PC-3 (cell line): ENCODE results near the gene ATMIN. TPM values are rescaled to one million over a fixed set of nuclear protein-coding genes. Genes with fewer than 3 reads are reported as not detected.

Experiments
- ATAC-seq: fragments of 200-7000 bp; cut with Tn5 transposase; 2 replicates; pipeline ENCODE4 v1.9.1; 2020; ENCODE audit warnings: mild to moderate bottlenecking, moderate library complexity
- BruUV-seq: library from RNA; stranded (reverse); fragments of 400-500 nt; replicated peaks from 2 replicates; lab custom pipeline; 2021; lab: Mats Ljungman, UMichigan
- CTCF ChIA-PET: fragments of 300-600 bp; sonication (Branson Sonifier 250); formaldehyde crosslinking; loops from one replicate; lab custom pipeline; 2022; ENCODE audit warnings: antibody characterized with exemption; lab: Charles Lee
- POLR2A ChIA-PET: fragments of 300-600 bp; sonication (Branson Sonifier 250); formaldehyde crosslinking; loops from one replicate; lab custom pipeline; 2022; ENCODE audit warnings: antibody characterized with exemption; ENCODE audit not compliant: unreplicated experiment; lab: Charles Lee
- DNase-seq: peaks from one replicate; pipeline ENCODE4 v3.0.0-alpha.2; 2015
- H2AFZ ChIP-seq: fragments of 300-600 bp; sonication (generic); 2 replicates; pipeline ENCODE4 v1.6.0; 2016; ENCODE audit warnings: antibody characterized with exemption, low read length
- H3F3A ChIP-seq: fragments of 300-600 bp; sonication (generic); one replicate; pipeline ENCODE4 v1.6.0; 2017; ENCODE audit warnings: antibody characterized with exemption, low read length, control low read depth, mild to moderate bottlenecking; ENCODE audit not compliant: unreplicated experiment
- H3K27ac ChIP-seq: fragments of 300-600 bp; sonication (generic); 2 replicates; pipeline ENCODE4 v1.5.1; 2016; ENCODE audit warnings: mild to moderate bottlenecking, low read length
- H3K27me3 ChIP-seq: fragments of 300-600 bp; sonication (generic); 2 replicates; pipeline ENCODE4 v1.6.1; 2016; ENCODE audit warnings: low read length, mixed read lengths
- H3K36me3 ChIP-seq: fragments of 300-600 bp; sonication (generic); 2 replicates; pipeline ENCODE4 v1.6.1; 2016; ENCODE audit warnings: low read depth, mixed run types, low read length, mixed read lengths
- H3K4me1 ChIP-seq: fragments of 300-600 bp; sonication (generic); 2 replicates; pipeline ENCODE4 v1.5.1; 2016; ENCODE audit warnings: low read length; ENCODE audit not compliant: insufficient read depth
- H3K4me2 ChIP-seq: fragments of 300-600 bp; sonication (generic); 2 replicates; pipeline ENCODE4 v1.6.0; 2016; ENCODE audit warnings: low read length
- H3K4me3 ChIP-seq: fragments of 300-600 bp; sonication (generic); 2 replicates; pipeline ENCODE4 v1.5.1; 2016; ENCODE audit warnings: mild to moderate bottlenecking, low read length, mixed read lengths
- H3K79me2 ChIP-seq: fragments of 300-600 bp; sonication (generic); 2 replicates; pipeline ENCODE4 v1.6.1; 2017; ENCODE audit warnings: low read length, mixed read lengths
- H3K9ac ChIP-seq: fragments of 300-600 bp; sonication (generic); 2 replicates; pipeline ENCODE4 v1.6.0; 2016; ENCODE audit warnings: mild to moderate bottlenecking, low read length
- H3K9me2 ChIP-seq: fragments of 300-600 bp; sonication (generic); replicated peaks from 2 replicates; pipeline ENCODE4 v1.6.1; 2016; ENCODE audit warnings: mixed run types, low read length, mixed read lengths
- H3K9me3 ChIP-seq: fragments of 300-600 bp; sonication (generic); 2 replicates; pipeline ENCODE4 v1.6.1; 2016; ENCODE audit warnings: low read length, mixed read lengths
- H4K20me1 ChIP-seq: fragments of 300-600 bp; sonication (generic); 2 replicates; pipeline ENCODE4 v1.6.1; 2016; ENCODE audit warnings: low read length, mixed read lengths
- CTCF ChIP-seq: fragments of 300-600 bp; sonication (generic); conservative IDR thresholded peaks from 2 replicates; pipeline ENCODE4 v1.5.1; 2017; ENCODE audit warnings: antibody characterized with exemption, low read depth, mild to moderate bottlenecking, low read length
- EZH2 ChIP-seq: fragments of 300-600 bp; sonication (generic); IDR thresholded peaks from one replicate; pipeline ENCODE4 v1.6.1; 2017; ENCODE audit warnings: antibody characterized with exemption, mild to moderate bottlenecking, low read length; ENCODE audit not compliant: unreplicated experiment
- EZH2phosphoT487 ChIP-seq: fragments of 300-600 bp; sonication (generic); IDR thresholded peaks from 2 replicates; pipeline ENCODE4 v1.6.1; 2018; ENCODE audit warnings: mild to moderate bottlenecking, antibody characterized with exemption, low read length, borderline replicate concordance
- intact Hi-C: fragments of 100-400 bp; cut with micrococcal nuclease; formaldehyde crosslinking; loops from 2 replicates; pipeline ENCODE4 v1.9.0; 2023
- total RNA-seq: library from RNA; depleted of rRNA; stranded (reverse); fragments of >200 nt; gene quantifications from 2 replicates; pipeline ENCODE4 v1.2.3, GENCODE V29; 2014

Gene ATMIN
- total RNA-seq, 1 experiment from 2014 or later: 35.4 TPM

- Histone ChIP-seq H3K4me3 (no peak overlapping the region), H3K9me2 (no peaks in the 10 kb centered on the region), H3K27me3 (no peaks in the 10 kb centered on the region), H4K20me1 (no peaks in the 10 kb centered on the region), H2AFZ (no peak overlapping the region), H3K27ac (no peak overlapping the region), H3K36me3 (peaks cover 5% of the 10 kb centered on the region; the same call in 1 of the 2 replicates), H3K4me2 (no peak overlapping the region), H3F3A (no peaks in the 10 kb centered on the region), H3K9ac (no peak overlapping the region), H3K79me2 (peaks cover 58% of the 10 kb centered on the region), H3K4me1 (peaks cover under 1% of the 10 kb centered on the region; the same call in 1 of the 2 replicates), H3K9me3 (no peaks in the 10 kb centered on the region)
- POLR2A ChIA-PET: no interaction called here
- ATAC-seq (no peak), DNase-seq (no peak)
- TF ChIP-seq EZH2phosphoT487 (no peak), EZH2 (no peak), CTCF (no peak)
- BruUV-seq: no TSS peak
- CTCF ChIA-PET: no interaction called here
- intact Hi-C loops: no loop called here
These were observed 46.9 kb upstream of the ATMIN start for GRCh38 chr16:80988756-80989155.

- BruUV-seq: no TSS peak
- CTCF ChIA-PET: interaction anchor here (0.6 kb wide), 1 partner anchor 15 kb away, joined by 3 read pairs; no protein-coding TSS in a partner anchor
- peak; percentile 71 for ATAC-seq
- Histone ChIP-seq H3K9ac (no peak overlapping the region), H4K20me1 (no peaks in the 10 kb centered on the region), H3K9me3 (no peaks in the 10 kb centered on the region), H3K36me3 (peaks cover 5% of the 10 kb centered on the region; the same call in 1 of the 2 replicates), H2AFZ (no peak overlapping the region), H3K27ac (no peak overlapping the region), H3K4me3 (no peak overlapping the region), H3K4me1 (peaks cover 8% of the 10 kb centered on the region), H3K79me2 (peaks cover 64% of the 10 kb centered on the region), H3K4me2 (no peak overlapping the region), H3K27me3 (no peaks in the 10 kb centered on the region), H3K9me2 (no peaks in the 10 kb centered on the region), H3F3A (no peaks in the 10 kb centered on the region)
- peak; percentile 11 for DNase-seq
- intact Hi-C loops: no loop called here
- TF ChIP-seq EZH2 (no peak), CTCF (no peak), EZH2phosphoT487 (no peak)
- POLR2A ChIA-PET: interaction anchor here (0.6 to 0.7 kb wide), 2 partner anchors 21 to 464 kb away, joined by 4 to 6 read pairs; no protein-coding TSS in a partner anchor
These were observed 45.8 kb upstream of the ATMIN start for GRCh38 chr16:80989801-80990200.

- Histone ChIP-seq H3K36me3 (peaks cover 5% of the 10 kb centered on the region; the same call in 1 of the 2 replicates), H3K4me3 (no peak overlapping the region), H3K4me2 (no peak overlapping the region), H3K27me3 (no peaks in the 10 kb centered on the region), H2AFZ (no peak overlapping the region), H3K9me3 (no peaks in the 10 kb centered on the region), H3K79me2 (peaks cover 67% of the 10 kb centered on the region), H3K9me2 (no peaks in the 10 kb centered on the region), H3K9ac (no peak overlapping the region), H3F3A (no peaks in the 10 kb centered on the region), H4K20me1 (no peaks in the 10 kb centered on the region), H3K27ac (no peak overlapping the region), H3K4me1 (peaks cover 8% of the 10 kb centered on the region)
- ATAC-seq (no peak), DNase-seq (no peak)
- TF ChIP-seq EZH2phosphoT487 (no peak), EZH2 (no peak), CTCF (no peak)
- POLR2A ChIA-PET: interaction anchor here (0.5 kb wide), 1 partner anchor 15 kb away, joined by 5 read pairs; no protein-coding TSS in a partner anchor
- CTCF ChIA-PET: no interaction called here
- intact Hi-C loops: no loop called here
- no TSS peak for BruUV-seq
These were observed 45.1 kb upstream of the ATMIN start for GRCh38 chr16:80990577-80990976.
